ENCODE results near the gene KRTAP10-1. TPM values are rescaled to one million over a fixed set of nuclear protein-coding genes. Genes with fewer than 3 reads are reported as not detected.

Gene KRTAP10-1
- total RNA-seq, 1 experiment from 2014 or later, result not detected

GRCh38 chr21:44511219-44511937, 28.6 kb downstream of the KRTAP10-1 start:
- Histone ChIP-seq H3K27ac (ENCODE audit: low read length) (no peak overlapping the region), H3K9ac (ENCODE audit: low read length) (no peak overlapping the region), H2AFZ (ENCODE audit: low read length) (no peak overlapping the region), H3F3A (ENCODE audit: low read length, unreplicated experiment) (no peaks in the 10 kb centered on the region), H3K79me2 (ENCODE audit: low read length) (no peaks in the 10 kb centered on the region), H3K9me3 (ENCODE audit: low read length) (no peaks in the 10 kb centered on the region), H3K9me2 (replicated peaks; ENCODE audit: low read length) (no peaks in the 10 kb centered on the region), H4K20me1 (ENCODE audit: low read length) (no peaks in the 10 kb centered on the region), H3K4me2 (ENCODE audit: low read length) (peak overlapping the region; percentile 89), H3K27me3 (ENCODE audit: low read length) (no peaks in the 10 kb centered on the region), H3K4me1 (ENCODE audit: insufficient read depth, low read length) (peaks cover 11% of the 10 kb centered on the region; the same call in 1 of the 2 replicates), H3K4me3 (ENCODE audit: low read length) (no peak overlapping the region; the same call in 1 of the 2 replicates), H3K36me3 (ENCODE audit: low read depth, low read length) (no peaks in the 10 kb centered on the region)
- ChIA-PET CTCF (interaction anchor here (0.5 to 2.6 kb wide), 5 partner anchors 24 to 381 kb away, joined by 3 to 20 read pairs (median 5); no protein-coding TSS in a partner anchor), POLR2A (ENCODE audit: unreplicated experiment) (interaction anchor here (0.6 kb wide), 1 partner anchor 376 kb away, joined by 3 read pairs; no protein-coding TSS in a partner anchor)
- no TSS peak for BruUV-seq (replicated peaks)
- DNase-seq (no peak), ATAC-seq (no peak)
- TF ChIP-seq EZH2 (IDR thresholded peaks at IDR 0.05; ENCODE audit: low read length, unreplicated experiment) (no peak), CTCF (conservative IDR thresholded peaks at IDR 0.05; ENCODE audit: low read depth, low read length) (no peak), EZH2phosphoT487 (IDR thresholded peaks at IDR 0.05; ENCODE audit: borderline replicate concordance, low read length) (no peak)
- intact Hi-C loops (cut with micrococcal nuclease), result loop anchor here (2.0 kb wide), 1 partner anchor 231 kb away; no protein-coding TSS in a partner anchor

GRCh38 chr21:44510508-44511218, 29.3 kb downstream of the KRTAP10-1 start:
- H3K4me2 ChIP-seq (ENCODE audit: low read length), result peak overlapping the region; percentile 89
- no peak overlapping the region for H3K9ac ChIP-seq (ENCODE audit: low read length)
- H3K36me3 ChIP-seq (ENCODE audit: low read depth, low read length), result no peaks in the 10 kb centered on the region
- H3K4me1 ChIP-seq (ENCODE audit: insufficient read depth, low read length), result peaks cover 11% of the 10 kb centered on the region; the same call in 1 of the 2 replicates
- no peak for TF ChIP-seq EZH2 (IDR thresholded peaks at IDR 0.05; ENCODE audit: low read length, unreplicated experiment)
- TF ChIP-seq EZH2phosphoT487 (IDR thresholded peaks at IDR 0.05; ENCODE audit: borderline replicate concordance, low read length), result no peak
- peak; percentile 97 for TF ChIP-seq CTCF (conservative IDR thresholded peaks at IDR 0.05; ENCODE audit: low read depth, low read length)
- no peaks in the 10 kb centered on the region for H3K27me3 ChIP-seq (ENCODE audit: low read length)
- no peaks in the 10 kb centered on the region for H4K20me1 ChIP-seq (ENCODE audit: low read length)
- no peaks in the 10 kb centered on the region for H3F3A ChIP-seq (ENCODE audit: low read length, unreplicated experiment)
- no peaks in the 10 kb centered on the region for H3K79me2 ChIP-seq (ENCODE audit: low read length)
- ATAC-seq (peak; percentile 83), DNase-seq (peak; percentile 88)
- BruUV-seq (replicated peaks), result no TSS peak
- POLR2A ChIA-PET (ENCODE audit: unreplicated experiment), result interaction anchor here (0.6 to 0.7 kb wide), 2 partner anchors 11 to 377 kb away, joined by 3 to 4 read pairs; no protein-coding TSS in a partner anchor
- intact Hi-C loops (cut with micrococcal nuclease), result loop anchor here (1.0 to 2.0 kb wide), 2 partner anchors 232 to 283 kb away; no protein-coding TSS in a partner anchor
- peak overlapping the region; percentile 85 for H2AFZ ChIP-seq (ENCODE audit: low read length)
- H3K4me3 ChIP-seq (ENCODE audit: low read length), result peak overlapping the region; percentile 71
- H3K9me3 ChIP-seq (ENCODE audit: low read length), result no peaks in the 10 kb centered on the region
- CTCF ChIA-PET, result interaction anchor here (0.5 to 2.6 kb wide), 5 partner anchors 23 to 382 kb away, joined by 3 to 20 read pairs (median 5); no protein-coding TSS in a partner anchor
- no peak overlapping the region for H3K27ac ChIP-seq (ENCODE audit: low read length)
- no peaks in the 10 kb centered on the region for H3K9me2 ChIP-seq (replicated peaks; ENCODE audit: low read length)
